HG02938 (cell line): ENCODE results near the gene SLC35A5.

Experiments used
- ATAC-seq: cut with Tn5 transposase; IDR thresholded peaks from one replicate; pipeline ENCODE4 v1.9.1; 2021; ENCODE audit warnings: mild to moderate bottlenecking, moderate library complexity; ENCODE audit not compliant: unreplicated experiment

Gene SLC35A5

GRCh38 chr3:112619295-112619694 lies 57.5 kb downstream of the SLC35A5 start:
- peak; percentile 87 for ATAC-seq

GRCh38 chr3:112623213-112623612 lies 61.4 kb downstream of the SLC35A5 start:
- no peak for ATAC-seq

- ATAC-seq = no peak
Observed at GRCh38 chr3:112623717-112624116, 61.9 kb downstream of the SLC35A5 start.

- no peak for ATAC-seq
Observed at GRCh38 chr3:112627419-112627818, 65.6 kb downstream of the SLC35A5 start.

GRCh38 chr3:112627919-112628466 lies 66.1 kb downstream of the SLC35A5 start:
- ATAC-seq = no peak

- no peak for ATAC-seq
Observed at GRCh38 chr3:112629425-112629824, 67.6 kb downstream of the SLC35A5 start.

GRCh38 chr3:112631257-112631656 lies 69.4 kb downstream of the SLC35A5 start:
- ATAC-seq = no peak

GRCh38 chr3:112632596-112632995 lies 70.8 kb downstream of the SLC35A5 start:
- ATAC-seq = no peak

- no peak for ATAC-seq
Observed at GRCh38 chr3:112633191-112633590, 71.3 kb downstream of the SLC35A5 start.

GRCh38 chr3:112633757-112634156 lies 71.9 kb downstream of the SLC35A5 start:
- no peak for ATAC-seq

GRCh38 chr3:112634786-112635541 lies 73.1 kb downstream of the SLC35A5 start:
- no peak for ATAC-seq
